ENCODE measurements around the gene DHX15. TPM values are rescaled to one million over a fixed set of nuclear protein-coding genes. Genes with fewer than 3 reads are reported as not detected.

DHX15 gene
- total and polyA plus RNA-seq, 2 of the 13 experiments (the other 11 are each of a cell fraction or from before 2014, with no cell fraction given) = 92.9 to 165 TPM

- TF ChIP-seq DMTF1 (CRISPR knock-in tag; IDR thresholded peaks at IDR 0.05) = no peak
- TF ChIP-seq SIN3A (IDR thresholded peaks at IDR 0.05; ENCODE audit: borderline replicate concordance, low read depth, low read length) = no peak
- TF ChIP-seq ZSCAN31 (CRISPR knock-in tag; IDR thresholded peaks at IDR 0.05; ENCODE audit: low read depth) = no peak
- no peak; the same call in 1 of the 2 replicates for TF ChIP-seq UBTF (CRISPR knock-in tag; IDR thresholded peaks at IDR 0.05)
- no peak for TF ChIP-seq ZNF546 (CRISPR knock-in tag; conservative IDR thresholded peaks at IDR 0.05)
- no peak for TF ChIP-seq SP2 (CRISPR knock-in tag; IDR thresholded peaks at IDR 0.05)
- no peak for TF ChIP-seq AFF4 (CRISPR knock-in tag; IDR thresholded peaks at IDR 0.05)
- no peak for TF ChIP-seq ZBTB3 (CRISPR knock-in tag; IDR thresholded peaks at IDR 0.05; ENCODE audit: borderline replicate concordance, low read depth)
- TF ChIP-seq TCF12 (IDR thresholded peaks at IDR 0.05) = no peak
- TF ChIP-seq TCF12 (CRISPR knock-in tag; IDR thresholded peaks at IDR 0.05) = no peak
- no peak for TF ChIP-seq POLR2AphosphoS2 (IDR thresholded peaks at IDR 0.05; ENCODE audit: low read depth, low read length)
- TF ChIP-seq NFIB (CRISPR knock-in tag; IDR thresholded peaks at IDR 0.05; ENCODE audit: borderline replicate concordance) = no peak
- 0 out of 2 replicates have a peak, but pooled peaks have one; percentile 30 for TF ChIP-seq NKX3-1 (CRISPR knock-in tag; IDR thresholded peaks at IDR 0.05)
- TF ChIP-seq ZNF777 (CRISPR knock-in tag; IDR thresholded peaks at IDR 0.05) = no peak
- no peak for TF ChIP-seq GABPA (IDR thresholded peaks at IDR 0.05; ENCODE audit: low read depth, low read length)
- TF ChIP-seq GABPA (CRISPR knock-in tag; IDR thresholded peaks at IDR 0.05; ENCODE audit: low read depth) = peak; percentile 63
Observed at GRCh38 chr4:24583451-24584210, 723 bp downstream of the DHX15 start (continued).

Measured in HepG2 (cell line).